NCI-H1436 treated with DMSO at 0.1 percent for 48 hours (cell line): ENCODE data around the gene PTPRCAP.

Experiments used
- DNase-seq: peaks from one replicate; lab custom pipeline; 2025; lab: John Stamatoyannopoulos, UW

The PTPRCAP gene

DNA sequence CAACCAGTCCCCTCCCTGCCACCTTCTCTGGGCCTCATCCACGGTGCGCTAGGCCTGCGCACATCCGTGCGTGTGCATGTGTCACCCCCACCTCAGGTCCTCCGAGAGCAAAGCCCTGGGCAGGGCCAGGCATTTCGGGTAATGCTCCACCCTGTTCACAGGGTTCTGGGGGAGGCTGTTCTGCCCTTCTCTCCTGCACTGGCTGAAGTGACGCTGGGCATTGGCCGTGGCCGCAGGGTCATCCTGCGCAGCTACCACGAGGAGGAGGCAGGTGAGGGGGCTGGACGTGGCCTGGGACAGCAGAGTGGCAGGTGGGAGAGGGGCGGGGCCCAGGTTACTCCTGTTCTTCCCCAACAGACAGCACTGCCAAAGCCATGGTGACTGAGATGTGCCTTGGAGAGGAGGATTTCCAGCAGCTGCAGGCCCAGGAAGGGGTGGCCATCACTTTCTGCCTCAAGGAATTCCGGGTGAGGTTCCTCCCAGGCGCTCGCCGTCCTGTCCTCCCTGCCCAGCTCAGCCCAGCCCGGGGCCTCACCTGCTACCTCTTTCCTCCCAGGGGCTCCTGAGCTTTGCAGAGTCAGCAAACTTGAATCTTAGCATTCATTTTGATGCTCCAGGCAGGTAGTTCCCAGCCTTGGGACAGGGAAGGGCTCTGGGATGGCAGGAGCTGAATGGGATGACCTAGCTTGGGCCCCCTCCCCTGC, 41.8 kb downstream of the PTPRCAP start:
- no peak for DNase-seq

DNA sequence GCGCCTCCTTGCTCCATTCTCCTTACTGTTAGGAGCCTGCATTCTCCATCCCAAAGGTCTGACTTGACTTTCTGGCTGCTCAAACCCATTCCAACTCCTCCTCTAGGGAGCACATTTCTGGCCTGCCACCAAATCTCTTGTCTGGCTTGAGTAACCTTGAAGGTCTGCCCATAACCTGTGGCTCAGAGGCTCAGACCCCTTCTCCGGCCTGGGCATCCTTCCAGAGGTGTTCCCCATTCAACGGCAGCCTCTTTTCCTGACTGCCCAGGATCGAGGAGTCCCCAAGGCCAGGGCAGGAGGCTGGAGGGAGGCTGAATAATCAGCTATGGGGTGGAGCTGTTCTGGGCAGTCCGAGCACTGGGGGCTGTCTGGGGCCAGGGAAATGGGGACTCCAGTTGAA, 43.5 kb downstream of the PTPRCAP start:
- DNase-seq: no peak

DNA sequence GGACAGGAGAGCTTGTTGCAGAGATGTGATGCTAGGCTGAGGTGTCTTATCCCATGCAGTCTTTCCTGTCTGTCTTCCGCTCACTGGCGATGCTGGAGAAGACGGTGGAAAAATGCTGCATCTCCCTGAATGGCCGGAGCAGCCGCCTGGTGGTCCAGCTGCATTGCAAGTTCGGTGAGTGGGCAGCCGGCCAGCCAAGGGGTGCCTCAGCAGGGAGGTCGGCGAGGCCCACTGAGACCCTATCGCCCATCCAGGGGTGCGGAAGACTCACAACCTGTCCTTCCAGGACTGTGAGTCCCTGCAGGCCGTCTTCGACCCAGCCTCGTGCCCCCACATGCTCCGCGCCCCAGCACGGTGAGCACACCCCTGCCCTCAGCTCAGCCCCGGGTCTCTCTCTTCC, 44.0 kb downstream of the PTPRCAP start:
- no peak for DNase-seq

DNA sequence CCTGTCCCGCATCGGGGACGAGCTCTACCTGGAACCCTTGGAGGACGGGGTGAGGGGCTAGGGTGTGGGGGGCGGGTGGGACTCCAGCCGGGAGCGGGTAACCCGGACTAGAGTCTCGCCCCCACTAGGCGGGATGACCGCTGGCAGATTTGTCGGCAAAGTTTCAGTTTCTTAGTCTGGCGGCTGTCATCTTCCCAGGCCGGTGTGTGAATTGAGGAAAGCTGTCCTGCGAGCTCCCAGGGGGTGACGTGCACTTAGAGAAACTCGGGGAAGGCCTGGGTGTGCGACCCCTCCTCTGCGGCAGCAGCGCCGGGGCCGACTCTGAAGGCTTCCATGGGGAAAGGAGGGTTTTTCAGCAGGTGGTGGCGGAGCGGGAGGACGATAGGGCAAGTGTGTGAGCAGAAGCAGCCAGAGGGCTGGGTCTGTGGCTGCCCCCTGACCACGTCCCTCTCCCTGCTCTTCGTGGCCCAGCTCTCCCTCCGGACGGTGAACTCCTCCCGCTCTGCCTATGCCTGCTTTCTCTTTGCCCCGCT, 45.2 kb downstream of the PTPRCAP start:
- DNase-seq: no peak

DNA sequence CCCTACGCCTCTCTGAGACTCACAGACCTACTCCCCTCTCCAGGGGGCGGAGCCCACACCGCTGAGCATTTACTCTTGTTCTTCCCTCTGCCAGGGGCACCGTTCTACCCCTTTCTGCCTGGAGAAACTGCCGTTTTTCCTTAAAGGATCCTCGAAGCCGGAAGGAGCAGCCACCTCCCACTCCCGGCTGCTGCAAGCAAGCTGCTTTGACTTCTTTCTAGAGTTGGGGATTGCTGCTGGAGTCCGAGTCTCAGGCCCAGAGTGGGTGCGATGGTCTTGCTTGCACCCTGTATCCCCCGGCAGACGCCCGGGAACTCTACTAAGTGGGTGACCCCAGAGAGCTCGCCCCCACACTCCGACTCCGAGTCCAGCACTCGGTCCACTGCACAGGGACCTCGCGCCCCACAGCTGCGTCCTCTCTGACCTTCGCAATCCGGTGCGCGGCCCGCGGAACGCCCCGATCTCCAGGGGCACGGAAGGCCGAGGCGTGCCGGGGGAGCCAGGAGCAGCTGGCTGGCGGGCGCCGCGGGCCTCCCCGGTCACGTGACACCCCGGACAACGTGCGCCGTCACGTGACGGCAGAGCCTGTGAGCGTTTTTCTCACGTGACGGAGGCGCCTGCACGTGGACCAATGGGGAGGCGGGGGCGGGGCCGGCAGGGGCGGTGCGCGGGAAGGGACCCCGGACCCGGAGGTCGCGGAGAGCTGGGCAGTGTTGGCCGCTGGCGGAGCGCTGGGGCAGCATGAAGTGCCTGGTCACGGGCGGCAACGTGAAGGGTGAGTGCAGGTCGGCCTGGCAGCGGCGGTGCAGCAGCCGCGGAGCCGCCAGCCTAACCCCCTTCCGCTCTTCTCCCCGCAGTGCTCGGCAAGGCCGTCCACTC, 45.9 kb downstream of the PTPRCAP start, which contains the start of gene RAD9A:
Gene RAD9A (plus strand): TSS at position 683 of the 879 bp plus-strand sequence. CDS start 59 bp downstream, at position 742.
- DNase-seq: peak; percentile 48

DNA sequence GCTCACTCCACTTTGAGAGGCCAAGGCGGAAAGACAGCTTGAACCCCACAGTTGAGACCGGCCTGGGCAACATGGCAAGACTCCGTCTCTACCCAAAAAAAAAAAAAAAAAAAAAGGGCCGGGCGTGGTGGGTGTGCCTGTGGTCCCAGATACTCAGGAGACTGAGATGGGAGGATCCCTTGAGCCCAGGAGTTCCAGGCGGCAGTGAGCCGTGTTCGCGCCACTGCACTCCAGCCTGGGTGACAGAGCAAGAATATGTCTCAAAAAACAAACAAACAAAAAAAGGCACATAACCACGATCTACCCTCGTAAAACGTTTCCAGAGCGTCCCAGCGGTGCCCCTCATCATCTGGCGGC, 46.6 kb downstream of the PTPRCAP start:
- no peak for DNase-seq

DNA sequence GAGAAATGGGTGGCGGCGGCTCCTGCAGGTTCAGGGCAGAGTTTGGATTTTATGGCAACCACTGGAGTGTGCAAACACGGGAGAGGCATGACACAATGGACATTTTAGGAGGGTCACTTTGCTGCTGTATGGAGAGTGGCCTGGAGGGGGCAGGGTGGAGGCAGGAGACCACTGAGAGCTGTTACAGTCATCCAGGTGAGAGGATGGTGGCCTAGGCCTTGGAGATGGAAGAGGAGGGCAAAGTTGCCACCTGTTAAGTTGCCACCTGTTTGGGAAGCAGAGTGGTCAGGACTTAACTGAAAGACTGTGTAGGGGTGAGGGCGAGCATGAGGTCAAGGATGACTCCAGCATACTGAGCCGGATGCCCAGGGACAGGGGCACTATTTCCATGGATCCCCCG, 48.0 kb downstream of the PTPRCAP start:
- no peak for DNase-seq

DNA sequence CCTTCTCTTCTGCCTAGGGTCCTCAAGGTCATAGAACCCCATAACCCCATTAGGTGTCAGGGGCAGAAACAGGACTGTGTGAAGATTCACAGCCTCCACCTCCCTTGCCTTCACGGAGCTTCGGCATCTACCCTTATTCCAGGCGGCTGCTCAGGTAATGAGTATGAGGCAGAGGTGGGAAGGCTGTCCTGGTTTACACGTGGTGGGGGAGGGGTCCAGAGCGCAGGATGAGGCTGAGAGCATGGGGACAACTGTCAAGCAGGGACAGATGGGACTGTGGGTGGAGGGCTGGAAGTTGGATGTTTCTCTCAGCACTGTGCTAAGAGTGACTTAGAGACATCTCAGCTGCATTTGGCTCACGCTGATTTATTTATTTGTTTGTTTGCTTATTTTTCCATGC, 50.0 kb downstream of the PTPRCAP start:
- DNase-seq: no peak

DNA sequence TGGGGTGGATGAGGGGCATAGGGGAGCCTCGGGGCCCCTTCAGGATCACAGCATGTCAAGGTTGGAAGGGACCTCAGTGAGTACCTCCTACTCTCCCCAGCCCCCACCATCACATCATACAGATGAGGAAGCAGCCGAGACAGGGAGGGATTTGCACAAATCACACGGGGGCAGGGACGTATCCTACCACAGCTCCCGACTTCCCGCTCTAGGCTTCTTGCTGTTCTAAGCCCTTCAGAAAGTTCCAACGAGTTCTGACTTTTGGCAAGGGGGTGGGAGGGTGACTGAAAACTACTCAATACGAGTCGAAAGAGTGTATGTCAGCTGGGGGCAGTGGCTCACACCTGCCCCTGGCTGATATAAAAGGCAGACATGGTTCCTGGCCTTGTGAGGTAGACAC, 50.4 kb downstream of the PTPRCAP start:
- DNase-seq: no peak
